ENCODE measurements around the gene ILKAP. TPM values are rescaled to one million over a fixed set of nuclear protein-coding genes. Genes with fewer than 3 reads are reported as not detected.

The ILKAP gene
- total RNA-seq, 4 donors from 2014 or later, result 27.3 to 36.0 (median 34.3) TPM

- WGBS, result 90% methylated on average over 18 of the region's 27 CpGs
- H3K4me3 ChIP-seq, result no peak overlapping the region
- peaks cover 0 to 10% (median 2%) of the 10 kb centered on the region in 4 donors for H3K4me1 ChIP-seq
- H3K27ac ChIP-seq (replicated peaks in 1 of 4), result no peak overlapping the region
- no peaks in the 10 kb centered on the region for H3K36me3 ChIP-seq
- H3K9me3 ChIP-seq, result no peaks in the 10 kb centered on the region
- intact Hi-C loops (cut with DNase I), result no loop called here
- H3K27me3 ChIP-seq, result peaks cover 0 to 18% (median 3%) of the 10 kb centered on the region in 4 donors
- TF ChIP-seq CTCF (IDR thresholded peaks at IDR 0.05) (no peak), EP300 (IDR thresholded peaks at IDR 0.05) (no peak), POLR2A (IDR thresholded peaks at IDR 0.05; ENCODE audit: low read depth) (no peak), POLR2AphosphoS5 (IDR thresholded peaks at IDR 0.05) (no peak)
- no peak for DNase-seq (ENCODE audit: extremely low spot score)
Measured at GRCh38 chr2:238121511-238122286, 81.8 kb downstream of the ILKAP start.

GRCh38 chr2:238120463-238121298 is 82.8 kb downstream of the ILKAP start:
- intact Hi-C loops (cut with DNase I), result no loop called here
- 26% methylated on average over 16 of the region's 30 CpGs for WGBS
- peaks cover 0 to 10% (median 2%) of the 10 kb centered on the region in 4 donors for H3K4me1 ChIP-seq
- no peak overlapping the region for H3K4me3 ChIP-seq
- peaks cover 0 to 24% (median 3%) of the 10 kb centered on the region in 4 donors for H3K27me3 ChIP-seq
- H3K36me3 ChIP-seq, result no peaks in the 10 kb centered on the region
- DNase-seq (ENCODE audit: extremely low spot score), result no peak
- TF ChIP-seq POLR2AphosphoS5 (IDR thresholded peaks at IDR 0.05), result no peak
- no peak overlapping the region for H3K27ac ChIP-seq (replicated peaks in 1 of 4)
- no peaks in the 10 kb centered on the region for H3K9me3 ChIP-seq

Other genes starting within 250 kb of the ILKAP start
- gene UBE2F, start 236.7 kb downstream of the ILKAP start, total RNA-seq, result 100 to 1,000 TPM in 1 of 4 donors, 10 to 100 TPM in 3; 59.0 to 111 (median 78.5) TPM
- 10 to 100 TPM in 3 of 4 donors, 1 to 10 TPM in 1; 9.8 to 17.9 (median 13.9) TPM for gene SCLY, start 142.7 kb downstream of the ILKAP start, total RNA-seq
- gene ESPNL, start 103.4 kb downstream of the ILKAP start, total RNA-seq, result 1 to 10 TPM in 1 of 4 donors, under 1 TPM in 2, not detected in 1; 0.78 to 1.3 (median 0.83) TPM
- gene KLHL30, start 65.0 kb downstream of the ILKAP start, total RNA-seq, result 1 to 10 TPM; 1.2 to 8.0 (median 4.4) TPM
- under 1 TPM in 2 of 4 donors, not detected in 2; 0.39 to 0.66 TPM for gene ERFE, start 44.7 kb downstream of the ILKAP start, total RNA-seq
- 10 to 100 TPM; 10.2 to 17.0 (median 11.2) TPM for gene HES6, start 36.3 kb upstream of the ILKAP start, total RNA-seq
- 10 to 100 TPM in 3 of 4 donors, 1 to 10 TPM in 1; 9.1 to 13.1 (median 11.1) TPM for gene PER2, start 84.9 kb upstream of the ILKAP start, total RNA-seq
- 10 to 100 TPM; 19.9 to 38.6 (median 23.6) TPM for gene TRAF3IP1, start 116.8 kb upstream of the ILKAP start, total RNA-seq
- gene ASB1, start 223.2 kb upstream of the ILKAP start, total RNA-seq, result 10 to 100 TPM; 19.9 to 42.1 (median 33.9) TPM

Measured in esophagus muscularis mucosa (tissue), 4 donors.